Progenitor cell of endocrine pancreas (in vitro differentiated cells): ENCODE results near the gene TEX14. TPM values are rescaled to one million over a fixed set of nuclear protein-coding genes. Genes with fewer than 3 reads are reported as not detected.

ENCODE experiments used
- DNase-seq: peaks from one replicate; pipeline ENCODE4 v3.0.0; 2021; ENCODE audit warnings: low spot score; ENCODE audit not compliant: unreplicated experiment
- H3K27ac Mint-ChIP-seq: 2 replicates; pipeline ENCODE4 v1.8.0; 2021; ENCODE audit warnings: mild to moderate bottlenecking, moderate library complexity, mixed read lengths
- H3K27me3 Mint-ChIP-seq: 2 replicates; pipeline ENCODE4 v1.8.0; 2021; ENCODE audit warnings: mixed read lengths
- H3K36me3 Mint-ChIP-seq: 2 replicates; pipeline ENCODE4 v1.8.0; 2022; ENCODE audit warnings: mixed read lengths; ENCODE audit not compliant: insufficient read depth
- H3K4me1 Mint-ChIP-seq: 2 replicates; pipeline ENCODE4 v1.8.0; 2021; ENCODE audit warnings: low read depth, mixed read lengths
- H3K4me3 Mint-ChIP-seq: 2 replicates; pipeline ENCODE4 v1.8.0; 2021; ENCODE audit warnings: low read depth, mild to moderate bottlenecking, moderate library complexity, mixed read lengths
- H3K9me3 Mint-ChIP-seq: 2 replicates; pipeline ENCODE4 v1.8.0; 2021; ENCODE audit warnings: low read depth, mixed read lengths
- total RNA-seq: library from RNA; stranded (reverse); gene quantifications from 2 replicates; pipeline ENCODE4 v1.2.1, GENCODE V29; 2021
- TF ChIP-seq, protein P1 (sequence below): fragments of 200-600 bp; sonication (generic); IDR thresholded peaks from one replicate; pipeline ENCODE4 v1.5.0; 2021; ENCODE audit warnings: antibody characterized with exemption, mild to moderate bottlenecking; ENCODE audit not compliant: unreplicated experiment

TEX14 gene
- total RNA-seq, 1 donor from 2014 or later: 0.22 TPM

DNA sequence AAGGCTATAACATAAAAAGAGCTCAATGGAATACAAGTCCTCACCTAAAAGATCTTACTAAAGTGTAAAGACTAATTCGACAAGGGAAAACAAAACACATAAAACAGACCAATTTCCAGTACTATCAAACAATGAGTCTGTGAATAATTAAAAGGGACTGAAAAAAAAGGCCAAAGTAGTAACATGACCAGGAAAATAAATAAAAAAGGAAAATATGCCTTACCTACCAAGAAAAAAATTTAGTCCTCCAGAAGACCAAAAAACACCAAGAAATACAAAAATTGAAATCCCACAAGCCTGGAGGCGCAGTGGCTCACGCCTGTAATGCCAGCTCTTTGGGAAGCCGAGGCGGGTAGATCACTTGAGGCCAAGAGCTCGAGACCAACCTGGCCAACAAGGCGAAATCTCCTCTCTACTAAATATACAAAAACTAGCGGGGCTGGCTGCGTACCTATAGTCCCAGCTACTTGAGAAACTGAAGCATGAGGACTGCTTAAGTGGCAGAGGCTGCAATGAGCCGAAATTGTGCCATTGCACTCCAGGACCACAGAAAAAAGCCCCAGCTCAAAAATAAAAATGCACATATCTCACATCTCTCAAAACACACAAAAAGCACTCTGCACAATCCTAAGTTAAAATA, 60.8 kb downstream of the TEX14 start:
- H3K4me3 Mint-ChIP-seq: no peak overlapping the region
- no peaks in the 10 kb centered on the region for H3K9me3 Mint-ChIP-seq
- no peaks in the 10 kb centered on the region for H3K36me3 Mint-ChIP-seq
- TF ChIP-seq, protein P1, sequence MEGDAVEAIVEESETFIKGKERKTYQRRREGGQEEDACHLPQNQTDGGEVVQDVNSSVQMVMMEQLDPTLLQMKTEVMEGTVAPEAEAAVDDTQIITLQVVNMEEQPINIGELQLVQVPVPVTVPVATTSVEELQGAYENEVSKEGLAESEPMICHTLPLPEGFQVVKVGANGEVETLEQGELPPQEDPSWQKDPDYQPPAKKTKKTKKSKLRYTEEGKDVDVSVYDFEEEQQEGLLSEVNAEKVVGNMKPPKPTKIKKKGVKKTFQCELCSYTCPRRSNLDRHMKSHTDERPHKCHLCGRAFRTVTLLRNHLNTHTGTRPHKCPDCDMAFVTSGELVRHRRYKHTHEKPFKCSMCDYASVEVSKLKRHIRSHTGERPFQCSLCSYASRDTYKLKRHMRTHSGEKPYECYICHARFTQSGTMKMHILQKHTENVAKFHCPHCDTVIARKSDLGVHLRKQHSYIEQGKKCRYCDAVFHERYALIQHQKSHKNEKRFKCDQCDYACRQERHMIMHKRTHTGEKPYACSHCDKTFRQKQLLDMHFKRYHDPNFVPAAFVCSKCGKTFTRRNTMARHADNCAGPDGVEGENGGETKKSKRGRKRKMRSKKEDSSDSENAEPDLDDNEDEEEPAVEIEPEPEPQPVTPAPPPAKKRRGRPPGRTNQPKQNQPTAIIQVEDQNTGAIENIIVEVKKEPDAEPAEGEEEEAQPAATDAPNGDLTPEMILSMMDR: no peak
- no peak overlapping the region for H3K27ac Mint-ChIP-seq
- H3K4me1 Mint-ChIP-seq: no peaks in the 10 kb centered on the region
- DNase-seq: no peak
- no peaks in the 10 kb centered on the region for H3K27me3 Mint-ChIP-seq

DNA sequence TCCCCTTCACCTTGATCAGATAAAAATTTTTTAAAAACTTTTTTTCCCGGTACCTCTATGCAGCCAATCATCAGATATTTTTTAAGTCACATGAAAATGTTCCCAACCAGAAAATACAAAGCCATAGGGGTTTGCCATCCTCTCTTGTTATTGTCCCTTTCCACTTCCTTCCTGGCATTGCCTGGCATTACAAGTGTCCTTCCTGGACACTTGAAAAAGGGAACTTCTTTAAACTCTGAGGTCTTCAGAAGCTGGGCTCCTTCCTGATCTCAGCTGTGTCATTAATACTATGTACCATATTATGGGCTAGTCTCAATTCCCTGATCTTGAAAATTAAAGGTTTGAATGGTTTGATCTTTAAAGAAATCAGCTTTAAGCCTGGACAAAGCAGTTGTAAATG, 64.9 kb downstream of the TEX14 start:
- H3K27ac Mint-ChIP-seq: no peak overlapping the region
- H3K27me3 Mint-ChIP-seq: peaks cover 5% of the 10 kb centered on the region
- TF ChIP-seq, protein P1: no peak
- no peaks in the 10 kb centered on the region for H3K36me3 Mint-ChIP-seq
- H3K4me3 Mint-ChIP-seq: no peak overlapping the region
- H3K9me3 Mint-ChIP-seq: no peaks in the 10 kb centered on the region
- DNase-seq: no peak
- H3K4me1 Mint-ChIP-seq: no peaks in the 10 kb centered on the region

DNA sequence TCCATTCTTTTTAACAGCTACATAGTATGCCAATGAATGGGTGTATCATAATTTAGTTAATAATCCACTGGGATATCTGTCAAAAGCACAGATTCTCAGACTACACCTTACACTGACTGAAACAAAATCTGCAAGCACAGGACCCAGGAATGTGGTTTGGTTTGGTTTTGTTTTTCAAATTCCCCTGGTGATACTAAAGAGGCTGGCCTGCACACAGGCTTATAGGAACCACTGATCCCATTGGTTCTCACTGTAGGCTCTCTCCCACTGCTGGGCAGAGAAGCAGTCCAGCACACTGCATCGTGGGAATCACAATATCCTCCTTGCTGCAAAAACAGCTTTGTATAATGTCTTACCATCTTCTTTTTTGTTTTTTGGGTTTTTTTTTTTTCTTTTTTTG, 67.1 kb downstream of the TEX14 start:
- no peak for DNase-seq
- Mint-ChIP-seq H3K36me3 (no peaks in the 10 kb centered on the region), H3K27ac (no peak overlapping the region), H3K9me3 (no peaks in the 10 kb centered on the region), H3K27me3 (peaks cover 9% of the 10 kb centered on the region), H3K4me3 (no peak overlapping the region), H3K4me1 (no peaks in the 10 kb centered on the region)
- TF ChIP-seq, protein P1: no peak

DNA sequence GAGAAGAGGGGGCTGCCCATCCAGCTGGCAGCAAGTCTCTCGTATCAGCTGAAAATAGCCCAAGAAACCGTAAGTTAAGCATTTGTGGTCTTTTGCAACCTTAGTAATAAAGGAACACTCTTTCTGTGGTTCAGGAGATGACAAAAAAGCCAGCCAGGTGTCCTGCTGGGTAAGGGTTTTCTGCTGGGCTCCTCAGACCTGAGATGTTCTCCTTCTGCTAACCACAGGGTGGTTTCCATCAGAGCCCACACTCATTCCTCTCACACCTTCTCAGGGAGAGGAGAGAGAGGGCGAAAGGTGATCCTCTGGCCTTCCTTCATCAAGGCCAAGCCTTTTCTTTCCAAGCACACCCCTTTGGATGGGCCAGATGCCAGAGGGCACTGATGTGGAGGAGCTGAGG, 70.7 kb downstream of the TEX14 start:
- Mint-ChIP-seq H3K27ac (no peak overlapping the region), H3K36me3 (no peaks in the 10 kb centered on the region), H3K9me3 (no peaks in the 10 kb centered on the region), H3K27me3 (peaks cover 11% of the 10 kb centered on the region), H3K4me3 (no peak overlapping the region), H3K4me1 (peaks cover 7% of the 10 kb centered on the region)
- DNase-seq: no peak
- TF ChIP-seq, protein P1: no peak

DNA sequence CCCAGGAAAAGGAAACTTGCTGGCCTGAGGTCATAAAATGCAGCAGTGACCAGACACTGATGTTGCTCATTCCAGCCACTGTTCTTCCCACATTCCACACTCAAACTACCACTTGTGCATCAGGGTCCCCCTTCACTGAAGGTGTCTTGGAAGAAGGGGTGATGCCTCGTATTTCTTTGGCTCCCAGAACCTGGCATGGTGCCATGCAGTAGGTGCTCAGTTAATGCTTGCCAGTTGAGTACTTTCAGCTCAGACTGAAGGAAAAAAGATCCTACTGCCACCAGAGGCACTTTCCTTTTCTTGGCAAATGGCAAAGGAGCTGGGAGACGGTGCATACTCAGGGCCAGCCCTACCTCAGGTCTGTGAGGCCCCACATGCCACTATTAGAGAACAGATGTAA, 73.5 kb downstream of the TEX14 start:
- peaks cover 10% of the 10 kb centered on the region for H3K27me3 Mint-ChIP-seq
- TF ChIP-seq, protein P1: no peak
- no peak overlapping the region for H3K4me3 Mint-ChIP-seq
- no peak for DNase-seq
- H3K4me1 Mint-ChIP-seq: peaks cover 7% of the 10 kb centered on the region
- no peaks in the 10 kb centered on the region for H3K9me3 Mint-ChIP-seq
- no peaks in the 10 kb centered on the region for H3K36me3 Mint-ChIP-seq
- H3K27ac Mint-ChIP-seq: no peak overlapping the region
